Activated CD8-positive, alpha-beta memory T cell treated with anti-CD3 and anti-CD28 coated beads for 1 hour (primary cell): ENCODE results near the gene PCDHA4.

Experiments
- DNase-seq, 2 donors: peaks; one replicate each; pipeline ENCODE4 v3.0.0-alpha.2; 2020; ENCODE audit warnings: low read depth in 1 of 2; ENCODE audit errors: extremely low read depth in 1 of 2

The PCDHA4 gene

GRCh38 chr5:140855772-140856674 lies 49.2 kb downstream of the PCDHA4 start, which contains the start of gene PCDHA10:
TSS of gene PCDHA10 (plus strand) at chr5:140855897. CDS start at chr5:140856049, 152 bp downstream.
- no peak for DNase-seq

GRCh38 chr5:140857177-140857986 lies 50.5 kb downstream of the PCDHA4 start:
- no peak for DNase-seq

- no peak for DNase-seq
Measured at GRCh38 chr5:140857987-140858240, 51.0 kb downstream of the PCDHA4 start.

GRCh38 chr5:140862441-140863295 lies 55.8 kb downstream of the PCDHA4 start:
- no peak for DNase-seq
